Right ventricle myocardium inferior (tissue), 1 donor: ENCODE measurements around the gene PHOX2A. TPM values are rescaled to one million over a fixed set of nuclear protein-coding genes. Genes with fewer than 3 reads are reported as not detected.
A peak's percentile ranks its signal among the peaks of the same experiment; 100 is the strongest.
"Not testable (repeated sequence)": the region's sequence is repeated elsewhere in the genome, so short reads cannot be mapped to it uniquely, and the experiment has no call there.

Experiments
- ATAC-seq: fragments of 200-7000 bp; cut with Tn5 transposase; one replicate; pipeline ENCODE4 v1.9.1; 2020; ENCODE audit warnings: mild to moderate bottlenecking, moderate library complexity
- DNase-seq: peaks from one replicate; pipeline ENCODE4 v3.0.0; 2021; ENCODE audit errors: missing footprints
- intact Hi-C: fragments of 100-400 bp; cut with DNase I; formaldehyde crosslinking; loops from one replicate; pipeline ENCODE4 v1.11.0; 2022
- total RNA-seq: library from RNA; stranded (reverse); fragmentation: NEBNext Ultra II Directional; extraction: Animal tissue kit (Norgen Biotek cat#: 25700); gene quantifications from one replicate; pipeline ENCODE4 v1.2.1, GENCODE V29; 2021
- donor health status: DM: no; HTN: yes; CAD: no; lungs with severe emphysema.

Gene PHOX2A
- total RNA-seq, 1 donor from 2014 or later: not detected

- ATAC-seq (no peak), DNase-seq (no peak)
- intact Hi-C loops: no loop called here
These were observed 41.4 kb downstream of the PHOX2A start for GRCh38 chr11:72202571-72202970.

- DNase-seq, intact Hi-C loops, ATAC-seq: not testable (repeated sequence)
These were observed 42.5 kb downstream of the PHOX2A start for GRCh38 chr11:72201445-72201844.

GRCh38 chr11:72195518-72196270, 48.3 kb downstream of the PHOX2A start:
- intact Hi-C loops: no loop called here
- ATAC-seq (no peak), DNase-seq (no peak)

- intact Hi-C loops: no loop called here
- DNase-seq (no peak), ATAC-seq (no peak)
These were observed 52.0 kb downstream of the PHOX2A start, which contains the start of gene FOLR1 for GRCh38 chr11:72191961-72192381. TSS of gene FOLR1 (plus strand) at chr11:72192140. CDS start at chr11:72192174, 34 bp downstream.

GRCh38 chr11:72190631-72191071, 53.3 kb downstream of the PHOX2A start:
- no peak for ATAC-seq
- no peak for DNase-seq
- intact Hi-C loops: no loop called here

GRCh38 chr11:72189455-72190250, 54.3 kb downstream of the PHOX2A start:
- ATAC-seq (peak; percentile 86), DNase-seq (no peak)
- intact Hi-C loops: no loop called here

Other genes with a start within 250 kb of the PHOX2A start
- 5.1 TPM for gene IL18BP, start 245.3 kb downstream of the PHOX2A start, total RNA-seq
- gene NUMA1, start 163.6 kb downstream of the PHOX2A start, total RNA-seq: 81.3 TPM
- gene LRRC51, start 163.3 kb downstream of the PHOX2A start, total RNA-seq: 3.7 TPM
- gene LAMTOR1, start 140.9 kb downstream of the PHOX2A start, total RNA-seq: 80.3 TPM
- gene TOMT, start 138.3 kb downstream of the PHOX2A start, total RNA-seq: not detected
- gene ANAPC15, start 131.5 kb downstream of the PHOX2A start, total RNA-seq: 46.1 TPM
- gene FOLR3, start 108.5 kb downstream of the PHOX2A start, total RNA-seq: 1.7 TPM
- gene FOLR1, start 52.0 kb downstream of the PHOX2A start, total RNA-seq: 1.2 TPM
- gene FOLR2, start 27.4 kb downstream of the PHOX2A start, total RNA-seq: 33.1 TPM
- 130 TPM for gene INPPL1, start 19.4 kb downstream of the PHOX2A start, total RNA-seq
- gene CLPB, start 190.4 kb upstream of the PHOX2A start, total RNA-seq: 17.7 TPM